Spinal cord (tissue), 10 donors: ENCODE data around the gene NEURL1B. TPM values are rescaled to one million over a fixed set of nuclear protein-coding genes. Genes with fewer than 3 reads are reported as not detected.

ENCODE experiments used
- DNase-seq, 6 donors: peaks; one replicate each; pipeline versions ENCODE4 v3.0.0 to v3.0.0-alpha.2; 2013 to 2015; ENCODE audit warnings: low spot score in 6 of 6, low read depth in 4 of 6
- H3K27ac ChIP-seq: one replicate; pipeline ENCODE4 v1.5.1; 2013; ENCODE audit warnings: low read depth, low read length, control low read depth
- H3K27me3 ChIP-seq: one replicate; pipeline ENCODE4 v1.6.1; 2013; ENCODE audit warnings: low read length; ENCODE audit not compliant: control insufficient read depth, insufficient read depth
- H3K36me3 ChIP-seq: one replicate; pipeline ENCODE4 v1.6.1; 2013; ENCODE audit warnings: low read length; ENCODE audit not compliant: control insufficient read depth, insufficient read depth
- H3K4me1 ChIP-seq: one replicate; pipeline ENCODE4 v1.6.1; 2013; ENCODE audit warnings: low read length; ENCODE audit not compliant: control insufficient read depth, insufficient read depth
- H3K4me3 ChIP-seq: one replicate; pipeline ENCODE4 v1.5.1; 2013; ENCODE audit warnings: low read depth, low read length, control low read depth
- H3K9me3 ChIP-seq: one replicate; pipeline ENCODE4 v1.6.1; 2013; ENCODE audit warnings: low read length; ENCODE audit not compliant: control insufficient read depth, insufficient read depth
- WGBS: methylation state at CpG from one replicate; pipeline ENCODE4 v1.1.5; 2013; ENCODE audit warnings: missing lambda C conversion rate; ENCODE audit not compliant: insufficient coverage; 5-methylcytosine and 5-hydroxymethylcytosine counted together
- polyA plus RNA-seq, 2 donors: library from polyadenylated mRNA; unstranded; fragments of 120-200 nt; gene quantifications; one replicate each; pipeline ENCODE4 v1.2.1, GENCODE V29; 2013; ENCODE audit not compliant: insufficient read length in 2 of 2
- total RNA-seq, 2 donors: library from RNA; depleted of rRNA in 1 of 2; stranded (reverse); fragments of 120-200 nt in 1 of 2; fragments of >200 nt in 1 of 2; gene quantifications; one replicate each; pipeline versions ENCODE4 v1.2.3 to v1.2.4, GENCODE V29; 2013 to 2014
- donor health status: healthy.

The NEURL1B gene
- total and polyA plus RNA-seq, 4 donors = 8.5 to 17.4 (median 16.5) TPM

DNA sequence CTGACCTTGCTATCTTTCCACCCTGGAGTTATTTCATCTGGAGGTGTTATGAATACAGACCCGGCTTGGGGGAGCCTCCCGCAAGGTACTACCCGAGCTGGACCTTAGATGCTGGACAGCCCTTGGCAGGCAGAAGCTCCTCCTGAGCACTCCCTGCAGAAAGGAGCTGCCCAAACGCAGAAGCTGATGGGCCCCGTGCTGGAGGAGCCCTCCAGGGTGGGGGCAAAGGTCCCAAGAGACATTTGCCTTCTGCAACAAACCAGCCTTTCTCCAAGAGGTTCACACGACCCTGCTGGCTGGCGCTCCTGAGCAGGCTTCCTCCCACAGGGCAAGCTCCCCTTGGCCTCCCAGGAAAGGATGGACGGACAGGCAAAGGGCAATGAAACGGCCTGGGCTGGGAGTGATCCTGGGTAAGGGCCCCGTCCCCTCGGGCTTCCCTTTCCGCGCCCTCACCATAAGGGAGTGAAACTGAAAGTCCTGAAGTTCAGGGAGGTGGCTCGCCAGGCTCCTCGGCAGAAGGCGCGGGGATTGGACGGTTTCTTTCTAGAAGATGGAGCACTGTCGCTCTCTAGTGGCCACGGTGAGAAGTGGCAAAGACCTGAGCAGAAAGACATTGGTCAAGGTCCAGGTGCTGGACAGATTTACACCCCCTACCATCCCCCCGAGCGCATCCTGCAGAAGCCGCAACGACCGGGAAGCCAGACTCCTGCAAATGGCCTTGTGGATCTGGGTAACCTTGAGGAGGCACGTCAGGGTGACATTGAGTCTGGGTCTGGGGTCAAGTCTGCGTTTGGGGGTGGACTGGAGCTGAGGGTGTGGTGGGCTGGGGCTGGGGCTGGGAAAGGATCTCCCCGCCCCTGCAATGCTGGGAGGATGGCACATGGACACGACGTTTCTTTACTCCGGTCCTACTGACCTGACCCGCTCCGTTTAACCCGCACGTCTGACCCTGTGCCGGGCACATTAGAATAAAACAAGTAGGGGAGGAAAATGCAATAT is 56.4 kb downstream of the NEURL1B start:
- peaks cover 3% of the 10 kb centered on the region for H3K27me3 ChIP-seq
- WGBS = 25% methylated on average over 30 of the region's 36 CpGs
- H3K4me3 ChIP-seq = peak overlapping the region; percentile 62
- peak overlapping the region; percentile 29 for H3K27ac ChIP-seq
- H3K36me3 ChIP-seq = peaks cover 6% of the 10 kb centered on the region
- H3K4me1 ChIP-seq = peaks cover 28% of the 10 kb centered on the region
- no peaks in the 10 kb centered on the region for H3K9me3 ChIP-seq
- peak; percentile 70 to 95 (median 77) for DNase-seq

DNA sequence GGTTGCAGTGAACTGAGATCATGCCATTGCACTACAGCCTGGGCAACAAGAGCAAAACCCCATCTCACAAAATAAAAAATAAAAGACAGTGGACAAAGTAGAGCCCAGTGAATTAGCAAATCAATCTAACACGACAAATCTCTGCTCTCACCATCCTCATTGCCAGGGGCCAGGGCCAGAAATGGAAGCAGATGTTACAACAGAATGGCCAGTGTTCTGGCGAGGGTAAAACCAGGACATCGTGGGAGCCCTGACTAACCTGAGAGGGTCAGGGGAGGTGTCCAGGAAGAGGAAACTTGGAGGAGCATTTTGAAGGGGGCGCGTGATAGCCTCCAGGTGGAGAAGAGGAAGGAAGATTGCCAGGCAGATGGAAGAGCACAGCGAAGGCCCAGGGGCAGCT is 58.4 kb downstream of the NEURL1B start:
- Histone ChIP-seq H3K4me3 (no peak overlapping the region), H3K9me3 (no peaks in the 10 kb centered on the region), H3K27ac (no peak overlapping the region), H3K4me1 (peaks cover 28% of the 10 kb centered on the region), H3K36me3 (peaks cover 6% of the 10 kb centered on the region), H3K27me3 (peaks cover 3% of the 10 kb centered on the region)
- 74% methylated on average over 4 of the region's 6 CpGs for WGBS
- DNase-seq = no peak

DNA sequence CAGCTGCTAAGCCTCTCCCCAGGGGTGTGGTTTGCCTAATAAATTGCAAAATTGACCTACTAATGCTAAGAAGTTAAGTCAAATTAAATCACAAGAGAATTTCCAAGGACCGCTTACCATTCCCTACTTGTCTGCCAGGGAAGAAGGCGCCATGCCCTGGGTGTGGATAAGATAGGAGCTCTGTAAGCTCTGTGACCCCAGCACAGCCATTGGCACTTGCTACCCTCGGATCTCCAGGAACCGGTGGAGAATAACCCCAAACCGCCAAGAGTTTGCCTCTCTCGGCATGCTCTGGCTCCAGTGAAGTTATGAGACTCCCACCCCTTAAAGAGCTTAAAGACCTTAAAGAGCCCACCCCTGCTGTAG is 58.9 kb downstream of the NEURL1B start:
- DNase-seq = no peak
- Histone ChIP-seq H3K4me1 (peaks cover 28% of the 10 kb centered on the region), H3K27me3 (peaks cover 3% of the 10 kb centered on the region), H3K36me3 (peaks cover 6% of the 10 kb centered on the region), H3K27ac (no peak overlapping the region), H3K4me3 (no peak overlapping the region), H3K9me3 (no peaks in the 10 kb centered on the region)
- WGBS = 3% methylated on average over 4 of the region's 6 CpGs

DNA sequence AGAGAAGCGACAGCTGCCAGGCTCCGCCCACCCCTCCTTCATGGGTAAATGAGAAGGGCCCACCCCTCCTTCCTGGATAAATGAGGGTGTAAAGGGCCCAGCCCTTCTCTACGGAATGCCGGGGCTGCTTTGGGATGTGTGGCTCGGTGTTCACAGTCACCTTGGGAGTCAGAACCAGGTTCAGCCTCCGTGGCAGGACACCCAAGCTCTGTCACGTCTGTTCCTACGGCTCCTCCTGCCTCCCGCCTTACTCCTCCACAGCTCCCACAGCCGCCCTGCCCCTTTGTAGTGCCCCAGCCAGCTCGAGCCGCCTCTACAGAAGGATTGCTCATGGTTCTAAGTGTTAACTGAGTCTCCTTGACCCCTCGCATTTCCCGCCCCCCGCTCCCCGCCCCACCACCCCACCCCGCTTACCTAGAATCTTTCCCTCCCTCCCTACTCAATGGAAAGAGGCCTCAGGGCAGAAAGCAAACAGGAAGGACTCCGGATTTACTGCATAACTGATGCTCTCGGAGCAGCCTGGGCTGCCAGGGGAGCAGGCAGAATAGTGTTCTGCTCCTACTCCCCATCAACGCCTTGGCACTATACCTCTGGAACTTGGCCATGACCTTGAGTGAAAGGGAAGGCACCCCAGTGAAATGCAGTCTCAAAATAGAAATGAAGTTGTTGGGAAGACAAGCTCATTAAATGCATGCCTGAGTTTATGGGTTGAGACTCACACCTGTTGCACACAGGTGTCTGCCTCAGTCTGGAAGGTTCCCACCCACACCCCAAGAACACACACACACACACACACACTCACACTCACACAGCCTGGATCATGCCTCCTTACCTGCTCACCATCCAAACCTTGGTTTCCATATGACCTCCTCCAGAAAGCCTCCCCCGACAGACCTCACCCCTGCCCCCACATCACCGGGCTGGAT is 59.6 kb downstream of the NEURL1B start:
- H3K9me3 ChIP-seq = no peaks in the 10 kb centered on the region
- peaks cover 28% of the 10 kb centered on the region for H3K4me1 ChIP-seq
- WGBS = 28% methylated on average over 14 of the region's 22 CpGs
- no peak overlapping the region for H3K27ac ChIP-seq
- H3K36me3 ChIP-seq = peaks cover 6% of the 10 kb centered on the region
- peaks cover 3% of the 10 kb centered on the region for H3K27me3 ChIP-seq
- peak in 1 of 6 donors; percentile 28 for DNase-seq
- no peak overlapping the region for H3K4me3 ChIP-seq

DNA sequence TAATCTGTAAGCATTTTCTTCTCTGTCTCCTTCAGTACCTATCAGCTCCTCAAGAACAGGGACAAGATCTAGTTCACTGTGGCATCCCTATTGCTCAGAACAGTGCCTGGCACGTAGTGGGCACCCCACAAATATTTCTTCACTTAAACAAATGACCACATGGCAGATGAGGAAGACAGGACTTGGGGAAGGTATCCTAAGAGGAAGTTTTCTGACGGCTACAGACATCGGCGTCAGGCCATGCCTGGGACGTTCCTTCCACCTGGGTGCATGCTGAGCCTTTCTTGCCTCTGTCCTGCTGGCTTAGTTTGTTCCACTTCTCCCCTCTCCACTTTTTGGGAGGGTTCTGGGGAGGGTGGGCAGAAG is 60.2 kb downstream of the NEURL1B start:
- Histone ChIP-seq H3K4me1 (peaks cover 25% of the 10 kb centered on the region), H3K9me3 (no peaks in the 10 kb centered on the region), H3K27ac (no peak overlapping the region), H3K4me3 (no peak overlapping the region), H3K36me3 (peaks cover 6% of the 10 kb centered on the region), H3K27me3 (peaks cover 3% of the 10 kb centered on the region)
- no peak for DNase-seq
- 44% methylated on average over 4 of the region's 5 CpGs for WGBS

DNA sequence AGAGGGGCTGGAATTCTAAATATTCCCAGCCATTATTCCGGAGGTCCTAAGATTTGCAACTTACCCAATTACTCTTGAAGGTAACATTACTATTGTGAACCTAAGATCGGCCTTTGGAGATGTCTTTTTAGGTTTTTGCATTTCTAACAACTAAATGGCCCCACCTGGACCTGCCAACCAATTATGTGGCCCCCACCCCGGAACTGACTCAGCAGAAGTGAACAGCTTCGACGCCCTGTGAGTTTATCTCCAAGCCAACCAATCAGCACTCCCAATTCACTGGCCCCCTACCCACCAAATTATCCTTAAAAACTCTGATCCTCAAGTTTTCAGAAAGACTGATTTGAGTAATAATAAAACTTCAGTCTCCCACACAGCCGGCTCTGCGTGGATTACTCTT is 62.9 kb downstream of the NEURL1B start:
- no peak overlapping the region for H3K27ac ChIP-seq
- peaks cover 15% of the 10 kb centered on the region for H3K4me1 ChIP-seq
- WGBS = 80% methylated on average over 3 of the region's 7 CpGs
- H3K4me3 ChIP-seq = no peak overlapping the region
- no peaks in the 10 kb centered on the region for H3K9me3 ChIP-seq
- DNase-seq = no peak
- peaks cover 3% of the 10 kb centered on the region for H3K27me3 ChIP-seq
- H3K36me3 ChIP-seq = no peaks in the 10 kb centered on the region

DNA sequence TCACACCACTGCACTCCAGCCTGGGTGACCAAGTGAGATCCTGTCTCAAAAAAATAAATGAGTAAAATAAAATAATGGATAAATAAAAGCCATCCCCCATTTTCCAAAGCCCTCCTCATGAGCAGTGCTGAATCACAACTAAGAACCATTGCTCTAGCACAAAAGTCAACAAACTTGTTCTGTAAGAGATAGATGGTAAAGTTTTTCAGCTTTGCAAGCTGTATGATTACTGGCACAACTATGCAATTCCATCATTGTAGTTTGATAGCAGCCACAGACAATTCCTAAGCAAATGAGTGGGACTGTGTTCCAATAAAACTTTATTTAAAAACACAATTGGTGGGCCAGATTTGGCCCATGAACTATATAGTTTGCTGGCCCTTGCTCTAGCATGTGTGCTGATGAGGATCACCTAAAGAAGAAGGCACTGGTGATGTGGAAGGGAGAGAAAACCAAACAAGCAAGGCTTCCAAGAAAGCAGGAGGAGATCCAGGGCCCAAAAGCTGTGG is 64.6 kb downstream of the NEURL1B start:
- Histone ChIP-seq H3K36me3 (no peaks in the 10 kb centered on the region), H3K9me3 (no peaks in the 10 kb centered on the region), H3K4me1 (peaks cover 8% of the 10 kb centered on the region), H3K27me3 (peaks cover 3% of the 10 kb centered on the region), H3K27ac (no peak overlapping the region), H3K4me3 (no peak overlapping the region)
- no peak for DNase-seq

DNA sequence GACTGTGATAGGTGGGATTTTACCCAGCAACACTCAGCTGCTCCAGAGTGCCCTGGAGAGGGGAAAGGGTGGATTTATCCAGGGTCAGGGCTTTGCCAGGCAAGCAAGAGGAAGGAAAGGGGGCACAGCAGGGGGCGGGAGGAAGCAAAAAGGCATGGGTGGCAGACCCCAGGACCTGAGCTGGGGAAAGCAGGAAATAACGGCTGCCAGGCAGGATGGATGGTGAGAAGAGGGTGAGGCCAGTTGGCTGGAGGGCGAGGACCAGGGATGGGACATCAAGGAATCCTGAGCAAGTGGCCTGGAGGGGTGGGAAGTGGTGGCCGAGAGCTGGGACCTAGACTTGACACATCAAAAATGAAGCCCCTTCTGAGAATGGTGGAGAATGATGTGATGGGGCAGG is 65.7 kb downstream of the NEURL1B start:
- Histone ChIP-seq H3K27me3 (no peaks in the 10 kb centered on the region), H3K4me1 (peaks cover 6% of the 10 kb centered on the region), H3K36me3 (no peaks in the 10 kb centered on the region), H3K9me3 (no peaks in the 10 kb centered on the region), H3K4me3 (no peak overlapping the region), H3K27ac (no peak overlapping the region)
- no peak for DNase-seq
- WGBS = 49% methylated on average over 4 of the region's 4 CpGs

DNA sequence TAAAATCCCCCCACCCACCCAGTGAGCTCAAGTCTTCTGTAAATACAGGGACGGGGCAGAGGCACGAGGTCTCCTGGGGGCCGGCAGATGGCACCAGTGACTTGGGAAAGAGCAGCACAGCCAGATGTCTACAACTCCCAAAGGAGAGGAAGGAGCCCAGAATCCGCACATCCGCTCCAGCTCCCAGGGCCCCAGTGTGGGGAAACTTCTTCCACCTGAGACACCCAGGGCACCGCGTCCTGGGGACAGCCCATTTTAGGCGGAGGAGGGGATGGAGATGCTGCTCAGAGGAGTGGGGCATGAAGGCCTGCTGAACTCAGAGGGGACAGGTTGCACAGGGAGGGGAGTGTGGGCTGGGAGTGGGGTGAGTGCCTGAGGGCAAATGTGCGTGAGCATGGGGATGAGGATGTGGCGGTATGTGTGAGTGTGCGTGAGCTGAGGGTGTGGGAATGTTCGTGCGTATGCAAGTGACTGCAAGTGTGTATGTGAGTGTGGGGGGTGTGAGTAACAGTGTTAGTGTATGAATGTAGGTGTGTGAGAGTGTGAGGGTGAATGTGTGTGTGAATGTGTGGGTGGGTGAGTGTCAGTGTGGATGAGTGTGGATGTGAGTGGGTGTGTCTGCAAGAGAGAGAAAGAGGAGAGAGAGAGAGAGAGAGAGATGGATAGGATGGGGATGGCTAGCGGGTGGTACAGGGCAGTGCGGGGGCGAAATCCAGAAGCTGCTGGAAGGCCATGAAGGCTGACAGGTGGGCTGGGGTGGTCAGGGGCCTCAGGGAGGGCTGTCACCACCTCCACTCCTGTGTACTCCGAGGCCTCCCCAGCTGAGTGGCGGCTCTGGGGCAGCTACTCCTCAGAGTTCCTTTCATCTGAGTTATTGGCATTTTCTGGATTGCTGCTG is 66.5 kb downstream of the NEURL1B start:
- WGBS = 60% methylated on average over 15 of the region's 18 CpGs
- H3K4me3 ChIP-seq = no peak overlapping the region
- peaks cover 6% of the 10 kb centered on the region for H3K4me1 ChIP-seq
- H3K27me3 ChIP-seq = no peaks in the 10 kb centered on the region
- peak in 2 of 6 donors; percentile 66 to 85 for DNase-seq
- H3K27ac ChIP-seq = no peak overlapping the region
- H3K36me3 ChIP-seq = no peaks in the 10 kb centered on the region
- no peaks in the 10 kb centered on the region for H3K9me3 ChIP-seq
